Endothelial cell (in vitro differentiated cells): Measurements from ENCODE around the gene BRF1. TPM values are rescaled to one million over a fixed set of nuclear protein-coding genes. Genes with fewer than 3 reads are reported as not detected.

Experiments
- DNase-seq: peaks from one replicate; pipeline ENCODE4 v3.0.0; 2021; ENCODE audit warnings: low spot score
- H3K27ac Mint-ChIP-seq: one replicate; pipeline ENCODE4 v1.8.0; 2021; ENCODE audit warnings: mixed read lengths, inconsistent platforms; ENCODE audit not compliant: unreplicated experiment
- H3K27me3 Mint-ChIP-seq: one replicate; pipeline ENCODE4 v1.8.0; 2021; ENCODE audit warnings: mild to moderate bottlenecking, moderate library complexity, mixed read lengths, inconsistent platforms; ENCODE audit not compliant: unreplicated experiment
- H3K36me3 Mint-ChIP-seq: one replicate; pipeline ENCODE4 v1.8.0; 2021; ENCODE audit warnings: mild to moderate bottlenecking, low read depth, mixed read lengths, inconsistent platforms; ENCODE audit not compliant: unreplicated experiment
- H3K4me1 Mint-ChIP-seq: one replicate; pipeline ENCODE4 v1.8.0; 2021; ENCODE audit warnings: mild to moderate bottlenecking, mixed read lengths, inconsistent platforms; ENCODE audit not compliant: unreplicated experiment
- H3K4me3 Mint-ChIP-seq: one replicate; pipeline ENCODE4 v1.8.0; 2021; ENCODE audit warnings: mild to moderate bottlenecking, mixed read lengths, inconsistent platforms; ENCODE audit not compliant: unreplicated experiment
- H3K9me3 Mint-ChIP-seq: one replicate; pipeline ENCODE4 v1.8.0; 2021; ENCODE audit warnings: mixed read lengths, inconsistent platforms; ENCODE audit not compliant: unreplicated experiment
- total RNA-seq: library from RNA; stranded (reverse); fragmentation: NEBNext Ultra II Directional; extraction: Animal tissue kit (Norgen Biotek cat#: 25700); gene quantifications from one replicate; pipeline ENCODE4 v1.2.1, GENCODE V29; 2021; ENCODE audit not compliant: unreplicated experiment
- TF ChIP-seq, protein P1 (sequence below): fragments of 200-600 bp; sonication (generic); IDR thresholded peaks from one replicate; pipeline ENCODE4 v1.5.0; 2021; ENCODE audit warnings: antibody characterized with exemption; ENCODE audit not compliant: unreplicated experiment

The BRF1 gene
- total RNA-seq, 1 donor from 2014 or later = 40.9 TPM

DNA sequence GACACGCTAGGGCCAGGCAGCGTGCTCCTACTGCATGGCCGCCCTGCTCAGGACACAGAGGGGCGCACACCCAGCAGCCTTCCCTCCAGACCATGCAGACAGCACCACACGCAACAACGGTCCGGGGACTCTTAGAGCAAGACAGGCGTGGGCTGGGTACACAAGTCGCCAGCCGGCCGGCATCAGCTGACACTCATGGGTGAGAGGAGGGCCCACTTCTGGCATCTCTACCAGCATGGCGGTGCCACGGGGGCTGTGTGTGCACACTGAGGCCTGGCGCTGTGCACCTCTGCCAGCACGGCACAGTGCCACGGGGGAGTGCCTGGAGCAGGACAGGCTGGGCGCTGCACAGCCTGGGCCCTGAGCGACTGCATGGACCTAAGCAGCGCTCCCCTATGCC lies 59.2 kb downstream of the BRF1 start:
- TF ChIP-seq, protein P1, sequence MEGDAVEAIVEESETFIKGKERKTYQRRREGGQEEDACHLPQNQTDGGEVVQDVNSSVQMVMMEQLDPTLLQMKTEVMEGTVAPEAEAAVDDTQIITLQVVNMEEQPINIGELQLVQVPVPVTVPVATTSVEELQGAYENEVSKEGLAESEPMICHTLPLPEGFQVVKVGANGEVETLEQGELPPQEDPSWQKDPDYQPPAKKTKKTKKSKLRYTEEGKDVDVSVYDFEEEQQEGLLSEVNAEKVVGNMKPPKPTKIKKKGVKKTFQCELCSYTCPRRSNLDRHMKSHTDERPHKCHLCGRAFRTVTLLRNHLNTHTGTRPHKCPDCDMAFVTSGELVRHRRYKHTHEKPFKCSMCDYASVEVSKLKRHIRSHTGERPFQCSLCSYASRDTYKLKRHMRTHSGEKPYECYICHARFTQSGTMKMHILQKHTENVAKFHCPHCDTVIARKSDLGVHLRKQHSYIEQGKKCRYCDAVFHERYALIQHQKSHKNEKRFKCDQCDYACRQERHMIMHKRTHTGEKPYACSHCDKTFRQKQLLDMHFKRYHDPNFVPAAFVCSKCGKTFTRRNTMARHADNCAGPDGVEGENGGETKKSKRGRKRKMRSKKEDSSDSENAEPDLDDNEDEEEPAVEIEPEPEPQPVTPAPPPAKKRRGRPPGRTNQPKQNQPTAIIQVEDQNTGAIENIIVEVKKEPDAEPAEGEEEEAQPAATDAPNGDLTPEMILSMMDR = no peak
- H3K27me3 Mint-ChIP-seq = peaks cover 6% of the 10 kb centered on the region
- H3K9me3 Mint-ChIP-seq = no peaks in the 10 kb centered on the region
- H3K4me1 Mint-ChIP-seq = peaks cover 6% of the 10 kb centered on the region
- no peak for DNase-seq
- peaks cover 5% of the 10 kb centered on the region for H3K36me3 Mint-ChIP-seq
- H3K4me3 Mint-ChIP-seq = no peak overlapping the region
- H3K27ac Mint-ChIP-seq = no peak overlapping the region

DNA sequence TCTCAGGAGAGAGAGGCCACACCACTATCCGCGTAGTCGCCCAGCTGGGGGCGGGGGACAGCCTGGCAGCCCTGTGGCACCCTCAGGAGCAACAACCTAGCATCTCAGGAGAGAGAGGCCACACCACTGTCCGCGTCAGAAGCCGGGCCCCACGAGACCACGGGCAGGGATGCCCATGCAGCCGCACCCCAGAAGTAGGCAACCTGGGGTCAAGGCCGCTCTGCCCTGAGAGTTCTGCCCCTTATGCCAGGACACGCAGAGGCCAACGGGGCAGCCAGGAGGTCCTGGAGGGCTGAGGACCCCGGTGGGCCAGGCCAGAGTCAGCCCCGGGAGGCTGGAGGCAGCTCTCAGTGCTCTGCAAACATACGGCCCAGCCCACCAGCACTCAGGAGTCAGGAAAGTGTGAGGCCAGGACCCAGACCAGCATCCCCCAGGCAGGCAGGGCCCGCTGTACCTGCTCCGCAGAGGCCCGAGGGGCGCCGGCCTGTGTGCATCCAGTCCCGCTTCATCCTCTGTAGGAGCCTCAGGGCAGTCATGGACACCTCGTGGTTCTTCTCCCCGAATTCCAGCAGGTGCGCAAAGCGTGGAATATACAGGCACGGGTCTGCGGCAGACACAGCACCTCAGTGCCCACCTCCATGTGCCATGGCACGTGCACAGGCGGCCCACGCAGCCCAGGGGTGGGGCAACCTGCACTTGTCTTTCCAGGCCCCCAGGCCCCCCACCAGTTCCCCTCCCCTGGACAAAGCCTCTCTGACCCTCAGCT lies 59.8 kb downstream of the BRF1 start:
- peaks cover 5% of the 10 kb centered on the region for H3K36me3 Mint-ChIP-seq
- no peaks in the 10 kb centered on the region for H3K9me3 Mint-ChIP-seq
- peaks cover 6% of the 10 kb centered on the region for H3K4me1 Mint-ChIP-seq
- no peak overlapping the region for H3K27ac Mint-ChIP-seq
- H3K4me3 Mint-ChIP-seq = no peak overlapping the region
- H3K27me3 Mint-ChIP-seq = peaks cover 6% of the 10 kb centered on the region
- TF ChIP-seq, protein P1 = no peak
- no peak for DNase-seq

DNA sequence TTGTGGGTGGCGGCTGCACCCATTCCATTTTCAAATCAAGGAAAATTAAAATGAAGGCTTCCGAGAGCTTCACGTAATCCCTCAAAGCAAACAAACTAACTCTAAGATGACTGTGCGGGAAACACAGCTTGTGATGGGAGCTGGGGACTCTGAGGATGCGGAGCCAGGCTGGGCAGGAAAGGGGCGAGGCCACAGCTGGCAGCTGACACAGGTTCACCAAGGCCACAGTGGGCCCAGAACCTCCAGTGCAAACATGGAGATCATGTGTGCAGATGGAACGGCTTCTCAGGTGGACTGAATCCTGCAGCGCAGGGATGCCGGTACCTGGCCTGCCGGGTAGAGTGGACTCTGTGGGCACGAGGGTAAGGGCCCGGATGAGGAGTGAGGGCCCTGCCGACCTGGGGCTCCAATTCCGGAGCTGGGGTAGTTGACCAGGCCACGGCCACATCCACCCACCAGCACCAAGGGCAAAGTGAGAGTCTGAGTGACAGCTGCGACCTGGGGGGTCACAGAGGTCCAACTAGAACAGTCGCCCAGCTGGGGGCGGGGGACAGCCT lies 71.6 kb downstream of the BRF1 start:
- no peak for DNase-seq
- TF ChIP-seq, protein P1 = no peak
- Mint-ChIP-seq H3K27me3 (peaks cover 12% of the 10 kb centered on the region), H3K4me3 (no peak overlapping the region), H3K4me1 (no peaks in the 10 kb centered on the region), H3K27ac (peak overlapping the region; percentile 27), H3K36me3 (peaks cover 18% of the 10 kb centered on the region), H3K9me3 (no peaks in the 10 kb centered on the region)

DNA sequence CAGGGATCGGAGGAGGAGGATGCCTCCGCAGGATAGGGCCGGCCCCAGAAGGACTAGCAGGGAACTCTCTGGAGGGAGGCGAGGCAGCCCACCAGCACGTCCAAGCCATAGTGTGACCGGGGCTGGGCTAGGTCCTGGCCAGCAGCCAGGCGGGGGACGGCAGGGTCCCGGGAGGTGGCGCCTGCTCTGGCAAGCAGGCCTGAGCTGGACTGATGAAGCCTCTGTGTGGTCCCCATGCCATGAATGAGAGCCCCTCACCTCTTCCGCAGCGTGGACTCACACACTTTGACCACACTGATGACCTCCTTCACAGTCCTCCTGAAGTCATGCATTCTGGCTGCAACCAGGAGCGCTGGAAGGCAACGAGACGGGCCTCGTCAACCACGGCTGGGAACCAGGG lies 72.2 kb downstream of the BRF1 start:
- TF ChIP-seq, protein P1 = no peak
- DNase-seq = no peak
- Mint-ChIP-seq H3K4me3 (no peak overlapping the region), H3K9me3 (no peaks in the 10 kb centered on the region), H3K27ac (no peak overlapping the region), H3K36me3 (peaks cover 23% of the 10 kb centered on the region), H3K27me3 (peaks cover 12% of the 10 kb centered on the region), H3K4me1 (no peaks in the 10 kb centered on the region)

DNA sequence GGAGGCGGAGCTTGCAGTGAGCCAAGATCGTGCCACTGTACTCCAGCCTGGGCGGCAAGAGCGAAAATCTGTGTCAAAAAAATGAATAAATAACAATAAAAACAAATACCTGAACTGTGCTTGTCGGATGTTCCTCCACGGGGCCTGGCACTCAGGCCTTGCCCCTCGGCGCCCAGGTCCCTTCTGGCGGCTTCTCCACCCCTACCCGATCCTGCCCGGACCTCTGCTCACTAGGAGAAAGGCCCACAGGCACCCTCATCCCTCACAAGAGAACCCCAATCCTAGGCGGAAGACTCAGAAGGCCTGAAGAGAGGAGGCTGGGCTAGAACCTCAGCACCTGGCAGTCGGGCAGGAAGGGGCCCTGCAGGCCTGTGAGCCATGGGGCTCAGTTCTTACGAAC lies 73.5 kb downstream of the BRF1 start:
- TF ChIP-seq, protein P1 = no peak
- DNase-seq = no peak
- Mint-ChIP-seq H3K4me1 (no peaks in the 10 kb centered on the region), H3K9me3 (no peaks in the 10 kb centered on the region), H3K4me3 (no peak overlapping the region), H3K36me3 (peaks cover 30% of the 10 kb centered on the region), H3K27ac (no peak overlapping the region), H3K27me3 (peaks cover 16% of the 10 kb centered on the region)
